ENCODE data around the gene USPL1.
A peak's percentile ranks its signal among the peaks of the same experiment; 100 is the strongest.

The USPL1 gene

DNA sequence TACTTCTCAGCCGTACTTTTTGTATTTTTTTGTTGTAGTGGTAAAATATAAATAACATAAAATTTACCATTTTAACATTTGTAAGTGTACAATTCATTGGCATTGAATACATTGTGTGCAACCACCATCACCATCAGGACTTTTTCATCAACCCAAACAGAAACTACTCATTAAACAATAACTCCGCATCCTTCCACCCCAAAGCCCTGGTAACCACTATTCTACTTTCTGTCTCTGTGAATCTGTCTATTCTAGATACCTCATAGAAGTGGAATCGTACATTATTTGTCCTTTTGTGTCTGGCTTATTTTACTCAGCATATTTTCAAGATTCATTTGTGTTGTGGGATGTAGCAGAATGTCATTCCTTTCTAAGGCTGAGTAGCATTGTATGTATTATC, 38.5 kb downstream of the USPL1 start:
- H3K27me3 ChIP-seq (ENCODE audit: control insufficient read depth in 1 of 2, insufficient read depth in 2 of 2, low read length in 2 of 2), result no peaks in the 10 kb centered on the region
- H3K27ac ChIP-seq (ENCODE audit: low read length), result no peak overlapping the region
- no peaks in the 10 kb centered on the region for H3K9me3 ChIP-seq (ENCODE audit: control insufficient read depth in 2 of 2, low read length in 2 of 2)
- H3K4me1 ChIP-seq (ENCODE audit: control insufficient read depth, insufficient read depth, low read length), result peaks cover 7% of the 10 kb centered on the region
- peaks cover 19% of the 10 kb centered on the region in 2 donors for H3K36me3 ChIP-seq (ENCODE audit: control insufficient read depth in 2 of 2, insufficient read depth in 2 of 2, low read length in 2 of 2)
- no peak overlapping the region for H3K9ac ChIP-seq (ENCODE audit: low read length in 2 of 2)
- H3K4me3 ChIP-seq (ENCODE audit: low read length in 2 of 2), result no peak overlapping the region

DNA sequence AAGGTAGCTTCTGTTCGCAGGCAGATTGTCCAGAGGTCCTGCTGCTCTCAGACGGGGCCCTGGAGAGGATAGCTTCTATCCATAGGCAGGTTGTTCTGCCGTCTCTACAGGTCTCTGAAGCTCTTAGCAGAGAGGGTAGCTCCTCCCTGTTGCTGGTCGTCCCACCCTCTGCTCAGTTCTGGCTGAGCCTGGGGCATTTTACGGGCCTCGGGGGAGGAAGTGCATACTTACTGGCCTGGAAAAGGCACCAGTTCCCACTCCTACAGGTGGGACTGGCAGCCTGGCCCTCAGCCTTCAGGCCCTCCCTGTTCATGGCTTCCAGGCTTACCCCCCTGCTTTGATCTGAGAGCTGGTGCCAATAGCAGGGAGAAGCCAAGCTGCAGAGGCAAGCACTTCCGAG, 42.3 kb downstream of the USPL1 start:
- H3K4me1 ChIP-seq (ENCODE audit: control insufficient read depth, insufficient read depth, low read length), result peaks cover 7% of the 10 kb centered on the region
- peak overlapping the region; percentile 23 to 52 for H3K4me3 ChIP-seq (ENCODE audit: low read length in 2 of 2)
- no peaks in the 10 kb centered on the region for H3K27me3 ChIP-seq (ENCODE audit: control insufficient read depth in 1 of 2, insufficient read depth in 2 of 2, low read length in 2 of 2)
- no peaks in the 10 kb centered on the region for H3K9me3 ChIP-seq (ENCODE audit: control insufficient read depth in 2 of 2, low read length in 2 of 2)
- peak overlapping the region; percentile 61 for H3K27ac ChIP-seq (ENCODE audit: low read length)
- H3K36me3 ChIP-seq (ENCODE audit: control insufficient read depth in 2 of 2, insufficient read depth in 2 of 2, low read length in 2 of 2), result peaks cover 12 to 14% of the 10 kb centered on the region in 2 donors
- H3K9ac ChIP-seq (ENCODE audit: low read length in 2 of 2), result peak overlapping the region; percentile 3 to 51

DNA sequence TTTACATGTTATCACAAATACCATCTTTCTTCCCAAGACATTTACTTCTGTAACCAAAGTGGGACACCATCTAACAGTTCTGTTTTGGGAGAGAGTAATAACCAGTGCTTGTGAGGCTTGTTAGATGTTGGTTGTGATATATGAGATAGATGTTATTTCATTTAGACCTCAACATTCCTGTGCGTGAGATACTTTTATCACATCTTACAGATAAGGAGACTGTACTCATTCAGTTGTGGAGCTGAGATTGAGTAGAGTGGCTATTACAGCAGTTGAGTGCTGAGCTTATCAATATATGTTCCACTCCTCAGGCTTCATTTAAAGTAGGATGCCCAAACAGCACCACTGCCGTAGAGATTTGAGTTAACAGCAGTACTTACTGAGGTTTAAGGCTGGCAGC, 43.1 kb downstream of the USPL1 start:
- Histone ChIP-seq H3K27me3 (ENCODE audit: control insufficient read depth in 1 of 2, insufficient read depth in 2 of 2, low read length in 2 of 2) (no peaks in the 10 kb centered on the region), H3K9me3 (ENCODE audit: control insufficient read depth in 2 of 2, low read length in 2 of 2) (no peaks in the 10 kb centered on the region), H3K27ac (ENCODE audit: low read length) (no peak overlapping the region), H3K4me3 (ENCODE audit: low read length in 2 of 2) (no peak overlapping the region), H3K4me1 (ENCODE audit: control insufficient read depth, insufficient read depth, low read length) (peaks cover 7% of the 10 kb centered on the region), H3K36me3 (ENCODE audit: control insufficient read depth in 2 of 2, insufficient read depth in 2 of 2, low read length in 2 of 2) (peaks cover 12 to 14% of the 10 kb centered on the region in 2 donors), H3K9ac (ENCODE audit: low read length in 2 of 2) (no peak overlapping the region)

DNA sequence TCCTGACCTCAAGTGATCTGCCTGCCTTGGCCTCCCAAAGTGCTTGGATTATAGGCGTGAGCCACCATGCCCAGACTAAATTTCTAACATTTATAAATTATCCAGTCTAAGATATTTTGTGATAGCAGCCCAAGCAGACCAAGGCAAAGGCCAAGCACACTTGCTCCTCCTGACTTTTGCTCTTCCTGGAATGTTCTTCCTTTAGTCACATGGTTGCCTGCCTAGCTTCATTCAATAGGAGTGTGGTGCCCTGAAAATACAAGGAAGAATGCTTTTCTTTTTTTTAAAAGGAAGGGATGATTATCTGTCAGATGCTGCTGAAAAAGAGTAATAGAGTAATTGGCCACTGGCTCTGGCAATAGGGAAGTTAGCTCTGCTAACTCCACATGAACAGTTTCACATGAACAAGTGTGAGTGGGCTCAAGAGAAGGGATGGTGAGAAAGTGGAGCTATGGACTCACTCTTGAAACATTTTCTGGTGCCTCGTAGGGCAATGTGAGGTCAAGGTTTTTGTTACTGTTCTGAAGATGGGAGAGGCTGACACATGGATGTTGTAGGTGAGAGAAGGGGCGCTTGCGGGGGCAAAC, 47.1 kb downstream of the USPL1 start:
- Histone ChIP-seq H3K27me3 (ENCODE audit: control insufficient read depth in 1 of 2, insufficient read depth in 2 of 2, low read length in 2 of 2) (no peaks in the 10 kb centered on the region), H3K4me1 (ENCODE audit: control insufficient read depth, insufficient read depth, low read length) (peaks cover 7% of the 10 kb centered on the region), H3K9me3 (ENCODE audit: control insufficient read depth in 2 of 2, low read length in 2 of 2) (no peaks in the 10 kb centered on the region), H3K27ac (ENCODE audit: low read length) (no peak overlapping the region), H3K36me3 (ENCODE audit: control insufficient read depth in 2 of 2, insufficient read depth in 2 of 2, low read length in 2 of 2) (no peaks in the 10 kb centered on the region), H3K9ac (ENCODE audit: low read length in 2 of 2) (no peak overlapping the region), H3K4me3 (ENCODE audit: low read length in 2 of 2) (no peak overlapping the region)

DNA sequence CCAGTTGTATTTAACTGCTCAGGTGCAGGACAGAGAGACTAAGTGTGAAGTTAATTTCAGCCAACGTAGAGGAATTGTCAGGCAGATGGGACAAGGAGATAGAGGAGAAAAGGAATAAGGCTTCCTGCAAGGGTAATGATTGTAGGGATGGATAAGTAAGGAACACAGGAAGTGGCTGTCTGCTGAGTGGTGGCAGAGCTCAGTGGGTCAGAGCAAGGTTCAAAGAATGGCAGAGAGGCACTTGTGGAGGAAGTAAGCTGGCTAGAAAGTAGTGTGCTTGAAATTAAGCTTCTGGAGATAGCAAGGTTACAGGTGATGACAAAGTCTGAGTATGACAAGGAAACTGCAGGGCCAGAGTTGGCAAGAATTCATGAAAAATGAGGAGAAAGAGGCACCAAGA, 47.9 kb downstream of the USPL1 start:
- Histone ChIP-seq H3K9ac (ENCODE audit: low read length in 2 of 2) (no peak overlapping the region), H3K9me3 (ENCODE audit: control insufficient read depth in 2 of 2, low read length in 2 of 2) (no peaks in the 10 kb centered on the region), H3K4me1 (ENCODE audit: control insufficient read depth, insufficient read depth, low read length) (no peaks in the 10 kb centered on the region), H3K27me3 (ENCODE audit: control insufficient read depth in 1 of 2, insufficient read depth in 2 of 2, low read length in 2 of 2) (no peaks in the 10 kb centered on the region), H3K36me3 (ENCODE audit: control insufficient read depth in 2 of 2, insufficient read depth in 2 of 2, low read length in 2 of 2) (no peaks in the 10 kb centered on the region), H3K27ac (ENCODE audit: low read length) (no peak overlapping the region), H3K4me3 (ENCODE audit: low read length in 2 of 2) (no peak overlapping the region)

DNA sequence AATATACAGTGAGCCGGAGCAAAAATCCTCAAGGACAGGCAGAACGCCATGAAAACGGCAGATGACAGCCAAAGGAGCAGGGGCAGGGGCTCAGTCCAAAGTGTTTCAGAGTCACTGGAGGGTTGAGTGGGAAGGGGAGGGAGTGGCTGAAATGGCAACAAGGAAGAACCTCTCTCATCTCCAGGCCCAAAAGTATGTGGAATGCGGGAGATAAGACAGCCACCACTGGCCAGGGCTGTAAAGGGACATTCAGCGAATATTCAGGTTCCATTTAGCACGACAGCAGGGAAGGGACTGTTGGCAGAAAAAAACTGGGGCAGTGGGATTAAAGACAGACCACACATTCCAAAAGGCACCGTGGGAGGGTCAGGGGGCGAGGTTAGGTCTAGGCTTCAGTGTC, 48.4 kb downstream of the USPL1 start:
- no peaks in the 10 kb centered on the region for H3K27me3 ChIP-seq (ENCODE audit: control insufficient read depth in 1 of 2, insufficient read depth in 2 of 2, low read length in 2 of 2)
- H3K4me3 ChIP-seq (ENCODE audit: low read length in 2 of 2), result no peak overlapping the region
- H3K36me3 ChIP-seq (ENCODE audit: control insufficient read depth in 2 of 2, insufficient read depth in 2 of 2, low read length in 2 of 2), result no peaks in the 10 kb centered on the region
- no peaks in the 10 kb centered on the region for H3K4me1 ChIP-seq (ENCODE audit: control insufficient read depth, insufficient read depth, low read length)
- H3K9me3 ChIP-seq (ENCODE audit: control insufficient read depth in 2 of 2, low read length in 2 of 2), result no peaks in the 10 kb centered on the region
- no peak overlapping the region for H3K9ac ChIP-seq (ENCODE audit: low read length in 2 of 2)
- H3K27ac ChIP-seq (ENCODE audit: low read length), result no peak overlapping the region

DNA sequence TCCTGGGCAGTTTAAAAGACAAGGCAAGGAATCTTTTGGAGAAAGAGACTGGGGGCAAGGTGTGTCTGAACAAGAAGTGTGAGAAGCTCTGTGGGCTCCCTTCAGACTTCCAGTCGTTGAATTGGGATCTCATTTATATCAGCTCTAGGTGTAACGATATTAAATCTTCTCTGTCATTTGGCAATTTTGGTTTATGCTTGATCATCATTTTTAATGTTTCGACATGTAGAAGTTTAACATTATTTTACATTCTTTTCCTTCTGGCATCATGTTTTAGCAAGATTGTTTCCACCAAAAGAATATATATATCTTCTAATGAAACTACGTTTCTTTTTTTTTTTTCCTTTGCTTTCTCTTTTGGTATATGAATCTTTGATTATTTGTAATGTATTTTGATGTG, 49.3 kb downstream of the USPL1 start:
- H3K4me3 ChIP-seq (ENCODE audit: low read length in 2 of 2), result no peak overlapping the region
- no peak overlapping the region for H3K27ac ChIP-seq (ENCODE audit: low read length)
- H3K27me3 ChIP-seq (ENCODE audit: control insufficient read depth in 1 of 2, insufficient read depth in 2 of 2, low read length in 2 of 2), result no peaks in the 10 kb centered on the region
- H3K9me3 ChIP-seq (ENCODE audit: control insufficient read depth in 2 of 2, low read length in 2 of 2), result no peaks in the 10 kb centered on the region
- no peaks in the 10 kb centered on the region for H3K36me3 ChIP-seq (ENCODE audit: control insufficient read depth in 2 of 2, insufficient read depth in 2 of 2, low read length in 2 of 2)
- H3K9ac ChIP-seq (ENCODE audit: low read length in 2 of 2), result no peak overlapping the region
- H3K4me1 ChIP-seq (ENCODE audit: control insufficient read depth, insufficient read depth, low read length), result no peaks in the 10 kb centered on the region

DNA sequence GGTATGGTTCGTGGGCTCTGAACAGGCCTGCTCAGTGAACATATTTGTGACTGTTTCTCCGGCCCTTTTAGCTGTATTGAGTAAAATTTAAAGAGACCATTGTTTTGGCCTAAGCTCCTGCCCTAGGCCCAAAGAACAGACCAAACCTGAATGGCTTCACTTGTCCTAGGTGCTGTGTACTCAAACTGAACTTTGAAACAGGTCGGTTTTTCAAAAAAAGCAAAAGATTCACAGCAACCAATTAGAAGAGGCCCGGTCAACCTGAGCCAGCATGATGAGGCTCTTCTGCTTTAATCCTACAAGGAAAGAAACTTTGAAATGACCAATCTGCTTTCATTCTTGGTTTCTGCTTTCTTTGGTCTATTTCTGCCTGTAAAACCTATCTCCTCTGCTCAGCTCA, 50.6 kb downstream of the USPL1 start:
- Histone ChIP-seq H3K27me3 (ENCODE audit: control insufficient read depth in 1 of 2, insufficient read depth in 2 of 2, low read length in 2 of 2) (no peaks in the 10 kb centered on the region), H3K4me1 (ENCODE audit: control insufficient read depth, insufficient read depth, low read length) (peaks cover 3% of the 10 kb centered on the region), H3K9ac (ENCODE audit: low read length in 2 of 2) (no peak overlapping the region), H3K27ac (ENCODE audit: low read length) (no peak overlapping the region), H3K4me3 (ENCODE audit: low read length in 2 of 2) (no peak overlapping the region), H3K9me3 (ENCODE audit: control insufficient read depth in 2 of 2, low read length in 2 of 2) (no peaks in the 10 kb centered on the region), H3K36me3 (ENCODE audit: control insufficient read depth in 2 of 2, insufficient read depth in 2 of 2, low read length in 2 of 2) (no peaks in the 10 kb centered on the region)

DNA sequence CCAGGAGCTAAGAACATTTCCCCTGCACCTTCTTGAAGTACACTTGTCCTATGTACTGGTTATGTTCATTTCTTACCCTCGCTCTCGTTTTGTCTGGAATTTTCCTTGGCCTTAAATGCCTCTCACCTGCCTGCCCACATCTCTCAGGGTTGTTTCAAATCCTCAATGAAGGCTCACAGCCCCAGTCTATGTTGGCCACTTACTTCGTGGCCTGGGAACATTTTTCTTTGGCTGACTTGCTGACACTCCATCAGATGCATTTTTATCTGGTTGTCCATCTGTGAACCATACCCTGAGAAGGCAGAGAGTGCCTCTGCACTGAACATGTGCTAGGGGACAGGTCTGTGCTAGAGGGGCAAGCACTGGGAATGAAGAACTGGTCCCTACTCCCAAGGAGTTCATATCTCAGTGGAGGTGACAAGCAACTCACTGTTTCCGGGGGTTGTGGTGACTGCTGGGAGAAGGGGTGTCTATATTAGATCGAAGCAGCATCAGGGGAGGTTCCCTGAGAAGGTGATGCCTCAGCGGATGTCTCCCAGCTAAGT, 53.6 kb downstream of the USPL1 start:
- H3K27me3 ChIP-seq (ENCODE audit: control insufficient read depth in 1 of 2, insufficient read depth in 2 of 2, low read length in 2 of 2), result no peaks in the 10 kb centered on the region
- no peak overlapping the region for H3K4me3 ChIP-seq (ENCODE audit: low read length in 2 of 2)
- no peaks in the 10 kb centered on the region for H3K36me3 ChIP-seq (ENCODE audit: control insufficient read depth in 2 of 2, insufficient read depth in 2 of 2, low read length in 2 of 2)
- peaks cover 14% of the 10 kb centered on the region for H3K4me1 ChIP-seq (ENCODE audit: control insufficient read depth, insufficient read depth, low read length)
- no peak overlapping the region for H3K9ac ChIP-seq (ENCODE audit: low read length in 2 of 2)
- H3K9me3 ChIP-seq (ENCODE audit: control insufficient read depth in 2 of 2, low read length in 2 of 2), result no peaks in the 10 kb centered on the region
- H3K27ac ChIP-seq (ENCODE audit: low read length), result no peak overlapping the region

DNA sequence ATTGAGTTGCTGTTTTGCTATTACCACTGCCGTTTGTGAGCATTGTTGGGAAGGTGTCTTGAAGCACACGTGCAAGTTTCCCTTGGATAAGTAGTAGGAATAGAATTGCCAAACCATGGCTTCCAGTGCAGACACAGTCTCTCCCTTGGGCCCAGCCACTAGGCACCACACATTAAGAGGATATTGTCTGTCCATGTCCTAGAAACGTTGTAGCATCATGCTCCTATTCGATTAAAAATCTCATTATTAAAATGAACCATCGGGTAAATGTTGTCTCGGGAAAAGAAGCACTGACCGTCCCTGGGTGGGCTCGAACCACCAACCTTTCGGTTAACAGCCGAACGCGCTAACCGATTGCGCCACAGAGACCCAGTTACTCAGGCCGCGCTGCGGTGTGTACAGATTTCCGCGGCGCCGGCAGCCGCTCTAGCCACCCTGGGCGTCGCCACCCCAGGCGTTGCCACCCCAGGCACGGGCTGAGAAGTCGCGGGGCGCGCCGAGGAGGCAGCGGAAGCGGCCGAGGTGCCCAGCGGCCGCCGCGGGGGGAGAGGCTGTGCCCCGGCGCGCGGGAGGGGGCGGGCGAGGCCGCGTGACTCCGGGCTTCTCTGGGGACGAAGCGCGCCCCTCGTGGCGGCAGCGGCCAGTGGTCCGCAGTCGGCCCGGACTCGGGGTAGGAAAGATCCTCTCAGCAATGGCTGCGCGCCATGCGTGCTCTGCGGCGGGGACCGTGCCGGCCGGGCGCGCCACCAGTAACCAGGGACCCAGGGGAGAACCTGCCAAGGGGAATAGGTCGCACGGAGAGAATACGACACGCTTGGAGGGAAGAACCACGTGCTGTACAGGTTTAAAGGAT, 56.2 kb downstream of the USPL1 start:
- no peaks in the 10 kb centered on the region for H3K9me3 ChIP-seq (ENCODE audit: control insufficient read depth in 2 of 2, low read length in 2 of 2)
- H3K36me3 ChIP-seq (ENCODE audit: control insufficient read depth in 2 of 2, insufficient read depth in 2 of 2, low read length in 2 of 2), result no peaks in the 10 kb centered on the region
- no peaks in the 10 kb centered on the region for H3K27me3 ChIP-seq (ENCODE audit: control insufficient read depth in 1 of 2, insufficient read depth in 2 of 2, low read length in 2 of 2)
- peaks cover 14% of the 10 kb centered on the region for H3K4me1 ChIP-seq (ENCODE audit: control insufficient read depth, insufficient read depth, low read length)
- H3K9ac ChIP-seq (ENCODE audit: low read length in 2 of 2), result peak overlapping the region; percentile 48 to 62
- H3K27ac ChIP-seq (ENCODE audit: low read length), result peak overlapping the region; percentile 49
- peak overlapping the region; percentile 51 to 77 for H3K4me3 ChIP-seq (ENCODE audit: low read length in 2 of 2)

DNA sequence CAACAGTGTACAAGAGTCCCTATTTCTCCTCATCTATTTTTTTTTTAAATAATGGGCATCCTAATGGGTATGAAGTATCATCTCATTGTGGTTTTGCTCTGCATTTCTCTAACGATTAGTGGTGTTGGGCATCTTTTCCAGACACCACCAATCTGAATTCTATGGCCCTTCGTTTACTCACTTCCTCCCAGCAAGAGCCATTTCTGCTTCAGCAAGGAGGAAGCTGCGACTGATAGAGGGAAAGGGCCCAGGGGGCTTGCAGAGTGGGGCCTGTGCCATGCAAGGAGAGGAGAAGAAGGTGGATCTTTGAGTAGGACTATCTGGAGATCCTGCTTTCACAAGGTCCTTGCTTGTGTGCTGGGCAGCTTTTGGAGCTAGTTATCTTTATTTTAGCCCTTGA, 58.0 kb downstream of the USPL1 start:
- Histone ChIP-seq H3K4me1 (ENCODE audit: control insufficient read depth, insufficient read depth, low read length) (peaks cover 14% of the 10 kb centered on the region), H3K9ac (ENCODE audit: low read length in 2 of 2) (no peak overlapping the region), H3K4me3 (ENCODE audit: low read length in 2 of 2) (no peak overlapping the region), H3K9me3 (ENCODE audit: control insufficient read depth in 2 of 2, low read length in 2 of 2) (no peaks in the 10 kb centered on the region), H3K36me3 (ENCODE audit: control insufficient read depth in 2 of 2, insufficient read depth in 2 of 2, low read length in 2 of 2) (no peaks in the 10 kb centered on the region), H3K27me3 (ENCODE audit: control insufficient read depth in 1 of 2, insufficient read depth in 2 of 2, low read length in 2 of 2) (no peaks in the 10 kb centered on the region), H3K27ac (ENCODE audit: low read length) (no peak overlapping the region)
